Dermis microvascular lymphatic vessel endothelial cell (primary cell): ENCODE results near the gene UTP20. TPM values are rescaled to one million over a fixed set of nuclear protein-coding genes. Genes with fewer than 3 reads are reported as not detected.

Experiments
- DNase-seq, 2 donors: peaks; one replicate each; pipeline versions ENCODE4 v3.0.0 to v3.0.0-alpha.2; 2010; ENCODE audit warnings: low read depth in 2 of 2
- total RNA-seq: library from RNA; depleted of rRNA; stranded (reverse); fragments of >200 nt; gene quantifications from 2 replicates; pipeline ENCODE4 v1.2.1, GENCODE V29; 2014

The UTP20 gene
- 15.7 TPM in 2 replicates for total RNA-seq

- DNase-seq: peak; percentile 79 to 91
Observed at GRCh38 chr12:101280006-101280505, at the start of gene UTP20. UTP20 (plus strand) TSS chr12:101280105; CDS start chr12:101280283, 178 bp downstream.

- peak in 1 of 2 donors; percentile 29 for DNase-seq
Observed at GRCh38 chr12:101230547-101230946, 49.4 kb upstream of the UTP20 start.

GRCh38 chr12:101231636-101232035 is 48.3 kb upstream of the UTP20 start:
- DNase-seq: no peak

- no peak for DNase-seq
Observed at GRCh38 chr12:101235686-101236085, 44.2 kb upstream of the UTP20 start.

GRCh38 chr12:101238306-101238705 is 41.6 kb upstream of the UTP20 start:
- DNase-seq: no peak

GRCh38 chr12:101238800-101239329 is 41.0 kb upstream of the UTP20 start:
- DNase-seq: no peak

- peak in 1 of 2 donors; percentile 14 for DNase-seq
Observed at GRCh38 chr12:101243074-101243473, 36.8 kb upstream of the UTP20 start.

- DNase-seq: no peak
Observed at GRCh38 chr12:101243616-101244015, 36.3 kb upstream of the UTP20 start.

- DNase-seq: no peak
Observed at GRCh38 chr12:101256266-101256665, 23.6 kb upstream of the UTP20 start.

GRCh38 chr12:101257357-101257756 is 22.5 kb upstream of the UTP20 start:
- no peak for DNase-seq

GRCh38 chr12:101267111-101267510 is 12.8 kb upstream of the UTP20 start:
- DNase-seq: no peak

- DNase-seq: no peak
Observed at GRCh38 chr12:101276433-101276832, 3.5 kb upstream of the UTP20 start.

- DNase-seq: no peak
Observed at GRCh38 chr12:101277443-101277842, 2.5 kb upstream of the UTP20 start.

- DNase-seq: no peak
Observed at GRCh38 chr12:101287357-101287756, 7.5 kb downstream of the UTP20 start.

GRCh38 chr12:101297661-101298060 is 17.8 kb downstream of the UTP20 start:
- DNase-seq: no peak

GRCh38 chr12:101298426-101298825 is 18.5 kb downstream of the UTP20 start:
- DNase-seq: peak in 1 of 2 donors; percentile 15

- DNase-seq: no peak
Observed at GRCh38 chr12:101299346-101299745, 19.4 kb downstream of the UTP20 start.

- DNase-seq: no peak
Observed at GRCh38 chr12:101299931-101300330, 20.0 kb downstream of the UTP20 start.

GRCh38 chr12:101302741-101303140 is 22.8 kb downstream of the UTP20 start:
- no peak for DNase-seq

- no peak for DNase-seq
Observed at GRCh38 chr12:101305226-101305779, 25.4 kb downstream of the UTP20 start.

GRCh38 chr12:101305794-101306193 is 25.9 kb downstream of the UTP20 start:
- DNase-seq: no peak

GRCh38 chr12:101322480-101322879 is 42.6 kb downstream of the UTP20 start:
- DNase-seq: no peak

- DNase-seq: no peak
Observed at GRCh38 chr12:101323255-101323654, 43.4 kb downstream of the UTP20 start.

- no peak for DNase-seq
Observed at GRCh38 chr12:101325590-101325989, 45.7 kb downstream of the UTP20 start.
